Measurements from ENCODE around the gene TM4SF5. TPM values are rescaled to one million over a fixed set of nuclear protein-coding genes. Genes with fewer than 3 reads are reported as not detected.
A peak's percentile ranks its signal among the peaks of the same experiment; 100 is the strongest.

Gene TM4SF5
- total RNA-seq, 1 donor from 2014 or later = not detected

DNA sequence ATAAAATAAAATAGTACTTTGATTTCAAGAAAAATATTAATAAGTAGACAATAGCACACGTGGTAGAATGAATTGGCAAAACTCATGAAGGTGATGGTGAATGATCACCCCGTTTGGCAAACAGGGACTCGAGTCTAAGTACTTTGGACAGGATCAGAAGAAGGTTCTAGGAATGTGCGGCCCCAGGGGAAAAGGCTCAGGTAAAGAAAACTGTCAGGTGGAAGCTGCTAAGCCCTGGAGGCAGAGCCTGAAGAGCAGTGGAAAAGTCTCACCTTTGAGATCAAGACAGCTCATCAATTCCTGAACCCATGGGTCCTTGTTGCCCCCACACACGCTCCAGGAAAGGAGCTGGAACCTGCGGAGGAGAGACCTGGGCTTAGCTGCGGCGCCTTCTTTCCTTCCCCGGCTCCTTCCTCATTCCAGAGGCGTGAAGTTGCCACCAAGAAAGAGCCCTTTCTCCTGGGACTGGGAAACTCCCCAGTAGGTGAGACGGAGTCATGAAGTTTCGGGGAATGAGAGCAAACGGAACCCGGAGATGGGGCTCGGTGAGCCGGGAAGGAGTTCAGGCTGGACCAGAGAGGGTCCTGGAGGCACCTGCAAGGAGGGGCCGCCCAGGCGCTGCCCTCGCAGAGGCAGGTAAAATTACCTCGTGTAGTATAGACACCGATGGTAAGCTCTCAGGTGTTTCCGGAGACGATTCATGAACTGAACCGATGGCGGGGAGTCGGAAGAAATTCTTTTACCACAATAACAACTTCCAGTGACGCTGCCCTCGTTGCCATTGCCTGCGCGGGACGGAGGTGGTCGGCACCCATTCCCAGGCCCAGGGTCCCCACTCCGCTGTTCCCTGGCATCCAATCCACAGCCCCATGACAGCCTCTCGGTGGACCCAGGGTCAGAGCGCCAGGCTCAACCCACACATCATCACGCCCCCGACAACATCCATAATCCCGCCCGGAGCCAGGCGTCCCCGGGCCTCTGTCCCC, 33.3 kb upstream of the TM4SF5 start:
- H3K27me3 Mint-ChIP-seq (ENCODE audit: low read depth, unreplicated experiment) = peaks cover 45% of the 10 kb centered on the region

GRCh38 chr17:4739122-4740024, 32.3 kb upstream of the TM4SF5 start, which contains the start of the genes CXCL16 and ZMYND15:
CXCL16 (minus strand) TSS chr17:4739928; CDS start chr17:4739339, 589 bp downstream.
ZMYND15 (plus strand) TSS chr17:4739833; CDS start chr17:4740549, 716 bp downstream.
- H4K20me1 ChIP-seq (ENCODE audit: insufficient read depth, low read length) = no peaks in the 10 kb centered on the region
- TF ChIP-seq EZH2 (IDR thresholded peaks at IDR 0.05; ENCODE audit: insufficient read depth, low read length) = peak; percentile 64
- TF ChIP-seq, protein P1, sequence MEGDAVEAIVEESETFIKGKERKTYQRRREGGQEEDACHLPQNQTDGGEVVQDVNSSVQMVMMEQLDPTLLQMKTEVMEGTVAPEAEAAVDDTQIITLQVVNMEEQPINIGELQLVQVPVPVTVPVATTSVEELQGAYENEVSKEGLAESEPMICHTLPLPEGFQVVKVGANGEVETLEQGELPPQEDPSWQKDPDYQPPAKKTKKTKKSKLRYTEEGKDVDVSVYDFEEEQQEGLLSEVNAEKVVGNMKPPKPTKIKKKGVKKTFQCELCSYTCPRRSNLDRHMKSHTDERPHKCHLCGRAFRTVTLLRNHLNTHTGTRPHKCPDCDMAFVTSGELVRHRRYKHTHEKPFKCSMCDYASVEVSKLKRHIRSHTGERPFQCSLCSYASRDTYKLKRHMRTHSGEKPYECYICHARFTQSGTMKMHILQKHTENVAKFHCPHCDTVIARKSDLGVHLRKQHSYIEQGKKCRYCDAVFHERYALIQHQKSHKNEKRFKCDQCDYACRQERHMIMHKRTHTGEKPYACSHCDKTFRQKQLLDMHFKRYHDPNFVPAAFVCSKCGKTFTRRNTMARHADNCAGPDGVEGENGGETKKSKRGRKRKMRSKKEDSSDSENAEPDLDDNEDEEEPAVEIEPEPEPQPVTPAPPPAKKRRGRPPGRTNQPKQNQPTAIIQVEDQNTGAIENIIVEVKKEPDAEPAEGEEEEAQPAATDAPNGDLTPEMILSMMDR (IDR thresholded peaks at IDR 0.05; ENCODE audit: insufficient read depth, low read depth, low read length) = no peak
- Mint-ChIP-seq H3K9me3 (ENCODE audit: unreplicated experiment) (no peaks in the 10 kb centered on the region), H3K36me3 (ENCODE audit: low read depth, unreplicated experiment) (peaks cover 9% of the 10 kb centered on the region), H3K27me3 (ENCODE audit: low read depth, unreplicated experiment) (peaks cover 52% of the 10 kb centered on the region), H3K4me3 (ENCODE audit: unreplicated experiment) (peak within 1 kb of the TSS; percentile 85), H3K27ac (ENCODE audit: unreplicated experiment) (peak within 1 kb of the TSS; percentile 19), H3K4me1 (ENCODE audit: low read depth, unreplicated experiment) (no peaks in the 10 kb centered on the region)
- H3K36me3 ChIP-seq (ENCODE audit: insufficient read depth, low read length) = no peaks in the 10 kb centered on the region
- peak within 1 kb of the TSS; percentile 63 for H3K4me3 ChIP-seq (ENCODE audit: insufficient read depth, low read depth, low read length)
- peak within 1 kb of the TSS; percentile 93 for H3K4me2 ChIP-seq (ENCODE audit: low read length)
- H3K27ac ChIP-seq (ENCODE audit: low read depth, low read length) = no peak within 1 kb of the TSS
- peak; percentile 23 for DNase-seq (ENCODE audit: low read depth)
- no peaks in the 10 kb centered on the region for H3K9me3 ChIP-seq (ENCODE audit: insufficient read depth, low read depth, low read length)
- H2AFZ ChIP-seq (ENCODE audit: low read depth, low read length) = peak within 1 kb of the TSS; percentile 92
- peaks cover 32% of the 10 kb centered on the region for H3K27me3 ChIP-seq (ENCODE audit: insufficient read depth, low read length)
- H3K4me1 ChIP-seq (ENCODE audit: insufficient read depth, low read length) = peaks cover 12% of the 10 kb centered on the region
- H3K9ac ChIP-seq (ENCODE audit: low read length) = peak within 1 kb of the TSS; percentile 63
- no peak for FAIRE-seq
- H3K79me2 ChIP-seq (ENCODE audit: insufficient read depth, low read length) = no peaks in the 10 kb centered on the region

More for the DNA sequence above, 33.3 kb upstream of the TM4SF5 start:
- no peak overlapping the region for H3K27ac ChIP-seq (ENCODE audit: low read depth, low read length)
- peak overlapping the region; percentile 78 for H3K4me3 Mint-ChIP-seq (ENCODE audit: unreplicated experiment)
- H3K9ac ChIP-seq (ENCODE audit: low read length) = peak overlapping the region; percentile 63
- H3K36me3 Mint-ChIP-seq (ENCODE audit: low read depth, unreplicated experiment) = peaks cover 9% of the 10 kb centered on the region
- H3K36me3 ChIP-seq (ENCODE audit: insufficient read depth, low read length) = no peaks in the 10 kb centered on the region
- no peak overlapping the region for H3K27ac Mint-ChIP-seq (ENCODE audit: unreplicated experiment)
- TF ChIP-seq, protein P1 (IDR thresholded peaks at IDR 0.05; ENCODE audit: insufficient read depth, low read depth, low read length) = no peak
- TF ChIP-seq EZH2 (IDR thresholded peaks at IDR 0.05; ENCODE audit: insufficient read depth, low read length) = peak; percentile 89
- H3K9me3 ChIP-seq (ENCODE audit: insufficient read depth, low read depth, low read length) = no peaks in the 10 kb centered on the region
- peak overlapping the region; percentile 93 for H3K4me2 ChIP-seq (ENCODE audit: low read length)
- FAIRE-seq (no peak), DNase-seq (ENCODE audit: low read depth) (no peak)
- H3K4me3 ChIP-seq (ENCODE audit: insufficient read depth, low read depth, low read length) = peak overlapping the region; percentile 63
- H4K20me1 ChIP-seq (ENCODE audit: insufficient read depth, low read length) = no peaks in the 10 kb centered on the region
- H3K27me3 ChIP-seq (ENCODE audit: insufficient read depth, low read length) = peaks cover 31% of the 10 kb centered on the region
- no peaks in the 10 kb centered on the region for H3K9me3 Mint-ChIP-seq (ENCODE audit: unreplicated experiment)
- no peaks in the 10 kb centered on the region for H3K79me2 ChIP-seq (ENCODE audit: insufficient read depth, low read length)
- H3K4me1 ChIP-seq (ENCODE audit: insufficient read depth, low read length) = peaks cover 12% of the 10 kb centered on the region
- peak overlapping the region; percentile 92 for H2AFZ ChIP-seq (ENCODE audit: low read depth, low read length)
- H3K4me1 Mint-ChIP-seq (ENCODE audit: low read depth, unreplicated experiment) = no peaks in the 10 kb centered on the region

Measured in astrocyte (in vitro differentiated cells and primary cell).